NCI-H2107 treated with DMSO at 0.1 percent for 48 hours (cell line): Measurements from ENCODE around the gene GNAT3.

Source experiments
- DNase-seq: peaks from one replicate; lab custom pipeline; 2025; ENCODE audit not compliant: unreplicated experiment; lab: John Stamatoyannopoulos, UW

The GNAT3 gene

GRCh38 chr7:80511964-80512363 lies at the start of gene GNAT3:
Gene GNAT3, minus strand, starts transcription at chr7:80512064. Its CDS starts 138 bp downstream, at chr7:80511926.
- no peak for DNase-seq

- DNase-seq, result no peak
Measured at GRCh38 chr7:80558116-80558515, 46.3 kb upstream of the GNAT3 start.

GRCh38 chr7:80552031-80552694 lies 40.3 kb upstream of the GNAT3 start:
- DNase-seq, result no peak

DNA sequence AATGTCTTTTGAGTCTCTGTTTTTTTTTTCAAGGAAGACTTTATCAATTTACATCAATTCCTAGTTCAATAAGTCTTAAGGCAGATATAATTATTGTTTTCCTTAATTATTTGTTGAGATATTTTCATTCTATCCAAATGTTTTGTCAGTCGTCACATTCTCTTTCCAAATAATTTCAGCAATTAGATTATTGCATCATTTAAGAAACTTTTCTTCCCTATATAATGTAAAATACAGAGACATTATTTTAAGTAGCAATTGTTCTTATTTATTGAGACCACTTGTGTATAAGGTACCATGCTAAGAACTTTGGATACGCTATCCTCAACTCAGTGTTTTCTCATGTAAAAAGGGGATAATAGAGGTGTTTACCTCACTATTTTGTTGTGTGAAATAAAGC lies 38.1 kb upstream of the GNAT3 start:
- DNase-seq, result no peak

GRCh38 chr7:80548840-80549530 lies 37.1 kb upstream of the GNAT3 start:
- DNase-seq, result no peak

DNA sequence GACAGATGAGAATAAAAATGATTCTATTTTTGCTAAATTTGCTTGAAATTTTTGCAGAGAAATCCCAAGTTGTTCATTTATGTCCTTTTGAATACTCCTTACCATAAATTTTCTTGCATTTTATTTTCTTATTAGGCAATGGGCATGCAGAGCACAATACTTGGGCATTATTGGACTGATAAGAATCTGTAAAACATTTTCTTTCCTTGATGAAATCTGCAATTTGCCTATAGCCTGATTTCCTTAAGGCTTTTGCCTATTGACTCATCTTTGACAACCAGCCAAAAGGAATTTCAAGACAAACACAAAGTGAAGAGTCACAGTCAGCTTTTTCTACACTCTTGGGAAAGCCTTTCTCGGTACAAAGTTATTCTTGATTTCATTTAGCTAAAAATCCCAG lies 30.5 kb upstream of the GNAT3 start:
- no peak for DNase-seq

DNA sequence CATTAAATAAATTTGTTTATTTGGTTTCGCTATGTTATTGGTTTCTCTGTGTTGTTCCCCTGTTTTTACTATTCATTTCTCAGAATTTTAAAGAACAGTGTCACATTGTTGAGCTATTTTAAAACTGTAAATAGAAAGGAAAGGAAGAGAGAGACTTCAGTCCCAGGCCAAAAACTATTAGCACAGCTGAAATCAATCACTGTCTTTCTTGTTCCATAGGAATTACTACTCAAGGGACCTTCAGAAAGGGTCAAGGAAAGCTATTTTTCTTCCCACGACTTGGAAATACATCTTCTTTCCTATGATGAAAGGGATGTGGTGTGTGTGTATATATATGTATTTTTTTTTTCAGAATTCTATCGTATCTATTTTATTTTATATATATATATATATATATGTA lies 29.0 kb upstream of the GNAT3 start:
- DNase-seq, result no peak

GRCh38 chr7:80537091-80537490 lies 25.2 kb upstream of the GNAT3 start:
- no peak for DNase-seq

DNA sequence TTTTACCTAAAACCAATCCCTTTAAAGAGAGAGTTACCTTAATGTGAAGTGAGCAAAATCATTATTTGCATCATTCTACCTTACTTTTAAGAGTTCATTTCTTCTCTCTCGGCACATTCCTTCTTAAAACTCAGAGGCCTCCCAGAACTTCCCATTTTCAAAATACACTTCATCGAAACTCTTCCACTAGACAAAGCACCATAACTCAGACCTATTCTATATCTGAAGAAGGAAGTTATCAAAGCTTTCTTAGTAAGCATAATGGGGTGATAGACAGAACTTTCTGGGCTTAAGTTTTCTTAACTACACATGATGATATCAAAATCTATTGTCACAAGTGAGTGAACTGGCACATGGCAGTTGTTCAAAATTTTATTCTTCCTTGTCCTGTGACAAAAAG lies 24.6 kb upstream of the GNAT3 start:
- no peak for DNase-seq

- no peak for DNase-seq
Measured at GRCh38 chr7:80533287-80533686, 21.4 kb upstream of the GNAT3 start.

- DNase-seq, result no peak
Measured at GRCh38 chr7:80532153-80532552, 20.3 kb upstream of the GNAT3 start.

DNA sequence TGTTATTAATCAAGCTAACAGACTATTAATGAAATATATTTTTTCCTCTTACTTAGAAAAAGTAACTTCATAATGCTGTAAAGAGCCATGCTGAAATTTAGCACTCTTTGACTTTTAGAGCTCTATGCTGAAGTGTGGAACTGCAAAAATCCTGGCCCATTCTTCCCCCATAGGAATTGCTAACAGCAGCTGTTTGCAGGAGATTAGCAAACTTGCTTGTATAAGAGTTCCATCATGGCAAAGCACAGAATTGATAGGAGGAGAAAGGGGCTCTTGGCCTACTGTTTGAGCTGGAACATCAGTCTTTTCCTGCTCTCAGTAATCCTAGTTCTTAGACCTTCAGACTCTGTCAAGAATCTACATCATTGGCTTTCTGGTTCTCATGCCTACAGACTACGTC lies 18.3 kb upstream of the GNAT3 start:
- DNase-seq, result no peak

DNA sequence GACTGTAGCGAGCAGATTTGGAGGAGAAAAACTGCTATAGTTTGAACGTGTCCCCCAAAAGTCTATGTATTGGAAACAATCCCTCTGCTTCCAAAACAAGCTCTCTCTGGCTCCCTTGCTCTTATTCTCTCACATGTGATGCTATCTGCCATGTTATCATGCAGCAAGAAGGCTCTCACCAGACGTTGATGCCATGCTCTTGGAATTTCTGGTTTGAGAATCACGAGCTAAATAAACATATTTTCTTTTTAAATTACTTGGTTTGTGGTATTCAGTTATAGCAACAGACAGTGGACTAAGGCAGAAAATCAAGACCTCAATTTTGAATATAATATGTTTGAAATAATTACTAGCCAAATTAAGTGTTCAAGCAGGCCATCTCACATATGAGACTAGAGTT lies 17.5 kb upstream of the GNAT3 start:
- no peak for DNase-seq

- no peak for DNase-seq
Measured at GRCh38 chr7:80528689-80529088, 16.8 kb upstream of the GNAT3 start.

DNA sequence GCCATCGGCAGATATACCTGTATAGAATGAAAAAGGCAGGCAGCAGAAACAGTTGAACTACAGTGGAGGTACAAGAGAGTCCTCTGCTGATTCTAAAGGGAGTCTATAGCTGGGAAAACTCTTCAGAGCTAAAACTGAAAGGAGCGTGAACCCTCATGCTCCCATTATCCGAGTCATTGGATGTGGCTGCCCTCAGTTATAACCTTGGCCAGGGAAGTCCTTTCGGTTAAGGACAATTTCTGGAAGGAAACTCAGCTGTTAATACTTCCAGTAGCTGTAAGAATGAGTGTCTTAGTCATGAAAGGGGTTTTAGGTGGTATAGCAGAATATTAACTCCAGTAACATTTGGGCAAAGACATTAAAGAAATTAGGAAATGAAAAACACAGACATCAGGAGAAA lies 14.6 kb upstream of the GNAT3 start:
- DNase-seq, result no peak

DNA sequence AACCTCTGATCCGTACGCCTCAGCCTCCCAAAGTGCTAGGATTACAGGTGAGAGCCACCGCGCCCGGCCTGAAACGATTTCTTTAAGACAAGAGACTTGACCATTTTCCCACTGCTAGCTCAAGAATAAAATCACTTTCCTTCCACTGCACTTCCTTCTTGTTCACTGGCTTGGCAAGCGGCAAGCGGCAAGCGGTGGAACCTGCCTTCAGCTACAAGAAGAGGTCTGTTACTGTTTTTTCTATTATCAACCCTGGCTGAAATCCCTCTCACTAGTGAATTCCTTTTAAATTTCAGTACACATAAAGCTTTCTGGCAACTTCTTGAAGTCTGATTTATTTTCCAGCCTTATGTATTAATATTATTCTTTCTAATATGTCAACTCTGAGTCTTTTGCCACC lies 12.8 kb upstream of the GNAT3 start:
- no peak for DNase-seq

GRCh38 chr7:80521809-80522208 lies 9.9 kb upstream of the GNAT3 start:
- DNase-seq, result no peak

GRCh38 chr7:80520199-80520598 lies 8.3 kb upstream of the GNAT3 start:
- peak; percentile 39 for DNase-seq

- no peak for DNase-seq
Measured at GRCh38 chr7:80517282-80517747, 5.5 kb upstream of the GNAT3 start.

- DNase-seq, result no peak
Measured at GRCh38 chr7:80515298-80515697, 3.4 kb upstream of the GNAT3 start.

DNA sequence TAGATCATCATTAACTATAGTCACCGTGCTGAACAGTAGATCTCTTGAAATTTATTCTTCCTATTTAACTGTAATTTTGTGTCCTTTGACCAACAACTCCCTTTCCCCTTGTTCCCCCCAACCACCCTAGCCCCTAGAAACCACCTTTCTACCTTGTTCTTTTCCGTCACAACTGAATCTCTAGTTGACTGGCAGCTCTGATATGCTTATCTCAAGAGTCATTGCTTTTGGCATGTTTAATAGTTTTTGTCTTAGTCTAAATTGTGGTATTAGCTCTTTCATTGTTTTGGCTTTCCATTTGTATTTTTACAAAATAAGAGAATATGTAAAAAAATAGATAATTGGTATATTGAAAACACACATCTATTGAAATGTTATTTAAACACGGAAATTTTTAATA lies 1.8 kb downstream of the GNAT3 start:
- DNase-seq, result no peak

DNA sequence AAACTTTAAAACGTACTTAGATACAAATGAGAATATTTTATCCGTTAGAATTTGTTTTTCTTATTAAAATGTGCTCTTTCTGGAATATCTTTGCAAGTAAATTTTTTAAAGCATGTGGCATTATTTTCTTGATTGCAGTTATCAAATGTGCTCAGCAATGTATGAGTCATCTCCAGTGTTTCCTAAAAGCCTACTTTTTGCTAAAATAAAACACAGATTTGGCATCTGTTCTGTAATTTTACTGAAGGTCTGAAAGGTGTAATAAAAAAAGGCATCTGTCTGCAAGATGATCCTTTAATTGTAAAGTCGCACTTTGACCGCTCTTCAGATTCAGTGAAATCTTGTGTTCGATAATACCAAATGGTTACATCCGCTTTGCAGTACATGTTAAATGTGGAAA lies 3.4 kb downstream of the GNAT3 start:
- no peak for DNase-seq
